Activated T-cell treated with anti-CD3 and anti-CD28 coated beads for 4 hours (primary cell): ENCODE results near the gene AOPEP.
"Not testable (repeated sequence)": the region's sequence is repeated elsewhere in the genome, so short reads cannot be mapped to it uniquely, and the experiment has no call there.

Experiments
- DNase-seq: peaks from one replicate; pipeline ENCODE4 v3.0.0-alpha.2; 2020

AOPEP gene

DNA sequence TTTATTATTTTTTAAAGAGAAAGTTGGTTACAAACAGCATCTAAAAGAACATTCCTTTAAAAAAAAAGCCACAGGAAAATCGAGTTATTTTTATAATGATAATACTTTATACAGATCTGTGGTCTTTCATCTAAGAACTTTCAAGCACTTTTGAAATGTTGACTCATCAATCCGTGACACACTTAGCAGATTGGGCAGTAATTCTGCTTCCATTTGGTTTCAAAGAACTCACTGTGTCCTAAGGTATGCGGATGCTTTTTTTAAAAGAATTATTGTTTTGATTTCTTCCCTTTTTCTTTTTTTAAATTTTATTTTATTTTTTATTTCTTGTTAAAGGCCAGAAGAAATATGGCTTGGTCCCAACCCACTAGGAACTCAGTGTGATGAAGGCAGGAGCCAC, 147.8 kb downstream of the AOPEP start:
- no peak for DNase-seq

DNA sequence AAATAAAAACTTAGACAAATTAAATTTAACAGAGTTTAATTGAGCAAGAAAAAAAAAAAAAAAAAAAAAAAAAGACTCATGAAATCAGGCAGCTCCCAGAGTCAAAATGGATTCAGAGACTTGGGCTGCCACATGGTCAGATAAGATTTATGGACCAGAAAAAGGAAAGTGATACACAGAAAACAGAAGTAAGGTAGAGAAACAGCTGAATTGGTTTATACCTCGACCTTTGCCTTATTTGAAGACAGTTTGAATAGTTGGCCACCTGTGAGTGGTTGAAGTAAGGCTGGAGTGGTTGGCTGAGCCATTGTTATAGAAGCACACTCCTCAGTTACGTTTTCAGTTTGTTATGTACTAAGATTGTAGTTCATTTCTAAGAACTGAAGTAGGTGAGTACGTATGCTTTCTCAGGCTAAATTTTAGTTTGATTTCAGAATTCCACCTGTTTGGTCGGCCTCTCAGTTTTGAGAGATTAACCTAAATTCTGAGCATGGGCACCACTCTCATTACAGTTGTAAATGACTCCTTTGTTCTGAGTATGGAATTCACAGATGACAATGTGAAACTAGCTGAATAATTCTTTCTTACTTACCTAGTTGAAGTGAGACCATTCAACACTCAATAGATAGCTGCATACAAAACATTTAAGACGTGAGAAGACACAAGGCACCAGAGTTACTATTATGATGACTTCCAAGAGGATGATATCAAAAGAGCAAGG, 149.0 kb downstream of the AOPEP start:
- no peak for DNase-seq

DNA sequence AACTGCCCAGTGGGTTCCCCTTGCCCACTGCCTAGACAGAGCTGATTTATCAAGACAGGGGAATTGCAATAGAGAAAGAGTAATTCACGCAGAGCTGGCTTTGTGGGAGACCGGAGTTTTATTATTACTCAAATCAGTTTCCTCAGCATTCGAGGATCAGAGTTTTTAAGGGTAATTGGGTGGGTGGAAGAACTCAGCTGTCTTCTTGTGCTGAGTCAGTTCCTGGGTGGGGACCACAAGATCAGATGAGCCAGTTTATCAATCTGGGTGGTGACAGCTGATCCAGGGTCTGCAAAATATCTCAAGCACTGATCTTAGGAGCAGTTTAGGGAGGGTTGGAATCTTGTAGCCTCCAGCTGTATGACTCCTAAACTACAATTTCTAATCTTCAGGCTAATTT, 152.3 kb downstream of the AOPEP start:
- DNase-seq = not testable (repeated sequence)

DNA sequence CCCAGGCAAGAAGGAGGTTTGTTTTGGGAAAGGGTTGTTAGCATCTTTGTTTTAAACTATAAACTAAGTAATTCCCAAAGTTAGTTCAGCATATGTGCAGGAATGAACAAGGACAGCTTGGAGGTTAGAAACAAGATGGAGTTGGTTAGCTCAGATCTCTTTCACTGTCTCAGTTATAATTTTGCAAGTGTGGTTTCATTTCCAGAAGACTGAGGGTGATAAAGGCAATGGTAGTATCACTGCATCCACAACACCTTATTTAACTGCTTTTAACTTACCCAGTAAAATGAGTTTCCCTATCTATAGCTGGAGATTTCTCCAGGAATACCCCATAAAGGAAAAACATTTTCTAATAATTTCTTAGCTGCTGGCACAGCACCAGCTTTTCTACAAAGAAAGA, 152.7 kb downstream of the AOPEP start:
- no peak for DNase-seq

DNA sequence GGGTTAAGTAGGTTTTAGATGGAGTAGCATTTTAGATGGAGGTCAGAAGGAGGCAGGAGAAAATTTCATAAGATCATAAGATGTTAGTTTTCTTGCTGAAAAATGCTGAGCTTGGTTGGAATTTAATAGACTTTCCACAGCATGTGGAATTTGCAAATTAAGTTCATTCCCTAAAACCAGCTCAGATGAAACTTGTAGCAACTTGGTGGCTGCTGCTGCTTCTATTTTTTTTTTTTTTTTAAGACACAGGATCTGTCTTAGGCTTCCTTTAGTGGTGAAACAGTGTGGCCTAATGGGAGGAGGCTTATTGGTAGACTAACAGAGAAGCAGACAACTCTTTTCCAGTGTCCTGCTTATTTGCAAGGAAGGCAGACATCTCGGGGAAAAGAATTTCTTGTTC, 154.5 kb downstream of the AOPEP start:
- no peak for DNase-seq

DNA sequence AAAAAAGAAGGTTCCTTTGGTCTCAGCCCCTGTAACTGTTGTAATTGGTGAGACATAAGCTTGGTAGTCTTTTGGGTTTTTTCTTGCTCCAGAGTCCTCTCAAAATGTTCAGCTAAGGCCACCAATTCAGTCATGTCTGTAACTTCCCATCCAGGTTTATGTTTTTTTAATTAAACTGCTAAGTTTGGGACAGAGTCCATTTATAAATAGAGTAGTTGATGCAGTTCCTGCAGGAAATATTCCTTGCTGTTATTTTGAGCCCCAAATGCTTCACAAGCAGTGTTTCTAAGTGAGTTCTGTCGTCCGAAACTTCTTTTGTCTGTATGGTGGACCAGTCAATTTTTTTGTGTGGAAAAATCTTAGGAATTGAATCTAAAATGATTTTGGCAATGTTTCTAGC, 155.0 kb downstream of the AOPEP start:
- DNase-seq = no peak

DNA sequence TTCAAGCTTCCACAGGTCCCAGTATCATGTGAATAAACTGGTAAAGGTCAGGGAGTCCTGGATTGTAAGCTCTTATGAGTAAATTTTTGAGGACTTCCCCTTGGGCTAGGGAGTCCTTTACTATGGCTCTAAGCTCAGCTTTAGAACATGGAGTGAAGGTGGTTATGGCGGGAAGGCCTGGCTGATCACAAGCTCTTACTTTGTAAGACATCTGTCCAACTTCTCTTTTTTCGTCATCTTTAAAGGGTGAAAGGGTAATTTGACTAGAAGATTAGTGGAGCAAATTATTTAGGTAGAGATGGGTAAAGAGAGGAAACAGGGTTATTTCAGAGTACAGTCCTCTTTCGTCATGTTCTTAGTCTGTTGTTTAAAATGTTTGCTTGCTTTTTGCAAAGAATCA, 155.4 kb downstream of the AOPEP start:
- no peak for DNase-seq

DNA sequence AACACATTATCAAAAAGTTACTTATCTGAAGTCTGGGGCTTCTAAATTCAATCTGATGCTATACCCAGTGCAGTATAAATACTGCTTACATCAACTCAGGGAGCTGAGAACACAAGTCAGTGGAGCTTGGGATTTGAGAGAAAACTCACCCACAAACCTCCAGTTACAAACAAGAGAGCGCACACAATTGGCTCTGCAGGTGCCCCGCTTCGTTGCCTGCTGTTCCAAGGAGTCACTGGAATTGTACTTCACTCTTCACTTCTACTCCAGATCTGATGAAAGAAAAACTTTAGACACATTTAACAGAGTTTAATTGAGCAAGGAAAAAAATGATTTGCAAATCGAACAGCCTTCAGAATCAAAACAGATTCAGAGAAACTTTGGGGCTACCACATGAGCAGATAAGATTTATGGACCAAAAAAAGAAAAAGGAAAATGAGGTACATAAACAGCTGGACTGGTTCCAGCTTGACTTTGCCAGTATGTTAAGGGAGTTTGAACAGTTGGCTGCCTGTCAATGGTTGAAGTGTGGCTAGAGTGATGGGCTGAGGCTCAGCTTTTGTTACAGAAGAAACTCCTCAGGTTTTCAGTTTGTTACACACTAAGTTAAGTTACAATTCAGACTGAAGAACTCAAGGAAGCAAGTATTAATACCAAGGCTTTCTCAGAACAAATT, 156.6 kb downstream of the AOPEP start:
- no peak for DNase-seq

DNA sequence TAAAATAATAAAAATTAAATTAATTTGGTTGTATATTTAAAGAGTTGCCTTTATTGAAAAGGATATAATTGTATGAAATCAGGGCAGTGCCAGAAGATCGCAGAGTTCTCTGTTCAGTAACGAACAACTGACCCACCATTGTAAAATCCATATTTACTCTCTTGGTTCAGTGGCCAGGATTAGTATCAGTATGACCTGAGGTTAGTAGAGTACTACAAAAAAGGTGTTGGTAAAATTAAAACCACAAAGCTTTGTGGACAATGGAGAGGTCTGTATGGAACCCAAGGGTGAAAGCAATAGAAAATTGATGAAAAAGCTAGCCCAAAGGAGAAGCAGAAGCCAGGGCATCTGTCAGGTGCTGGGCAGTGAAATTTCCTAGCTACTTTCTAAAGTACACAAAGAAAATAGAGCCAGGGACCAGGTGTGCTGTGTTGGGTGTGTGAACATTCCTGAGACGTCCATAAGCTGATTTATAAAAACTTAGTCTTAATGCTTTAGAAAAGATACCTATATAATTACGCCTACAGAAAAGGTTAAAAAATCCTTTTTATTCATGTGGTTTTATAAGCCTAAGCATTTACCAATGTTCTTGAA, 159.5 kb downstream of the AOPEP start:
- no peak for DNase-seq

DNA sequence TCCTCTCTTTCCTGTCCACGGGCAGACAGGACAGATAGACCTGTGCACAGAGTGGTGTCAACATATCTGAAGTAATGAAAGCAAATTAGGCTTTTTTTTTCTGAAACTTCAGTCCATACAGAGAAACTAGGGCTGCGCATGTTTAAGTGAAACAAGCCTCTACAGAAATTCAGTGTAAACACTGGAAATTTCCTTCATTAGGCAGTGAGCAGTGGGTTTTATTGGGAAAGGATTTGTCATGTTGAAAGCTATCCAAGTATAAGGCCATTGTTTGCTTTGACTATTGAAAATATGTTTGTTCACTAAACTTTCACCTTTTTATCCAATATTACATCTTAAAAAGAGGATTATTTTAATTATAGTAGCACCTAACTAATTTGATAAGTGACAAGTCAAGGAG, 161.2 kb downstream of the AOPEP start:
- no peak for DNase-seq

DNA sequence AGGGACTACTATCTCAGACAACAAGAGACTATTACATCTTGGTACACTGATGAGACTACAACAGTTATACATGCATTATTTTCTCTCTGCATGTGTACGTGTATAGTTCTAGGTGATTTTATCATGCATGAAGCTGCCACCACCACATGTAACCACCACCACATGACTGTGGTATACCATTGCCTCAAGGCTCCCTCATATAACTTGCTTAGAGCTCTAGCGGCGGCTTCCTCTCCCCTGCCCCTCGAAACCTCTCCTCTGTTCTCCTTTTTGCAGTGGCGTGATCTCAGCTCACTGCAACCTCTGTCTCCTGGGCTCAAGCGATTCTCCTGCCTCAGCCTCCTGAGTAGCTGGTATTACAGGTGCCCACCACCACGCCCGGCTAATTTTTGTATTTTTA, 162.3 kb downstream of the AOPEP start:
- no peak for DNase-seq

DNA sequence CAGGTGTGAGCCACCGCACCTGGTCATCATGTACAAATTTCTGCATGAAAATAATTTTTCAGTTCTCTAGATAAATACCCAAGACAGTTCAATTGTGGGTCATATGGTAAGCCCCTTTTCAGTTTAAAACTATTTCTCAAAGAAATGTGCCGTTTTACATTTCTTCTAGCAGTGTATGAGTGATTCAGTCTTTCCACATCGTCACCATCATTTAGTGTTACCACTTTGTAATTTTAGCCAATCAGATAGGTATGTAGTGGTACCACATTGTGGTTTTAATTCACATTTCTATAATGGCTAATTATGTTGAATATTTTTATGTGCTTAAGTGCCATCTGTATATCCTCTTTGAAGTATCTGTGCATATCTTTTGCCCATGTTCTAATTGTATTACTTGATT, 163.1 kb downstream of the AOPEP start:
- DNase-seq = no peak

DNA sequence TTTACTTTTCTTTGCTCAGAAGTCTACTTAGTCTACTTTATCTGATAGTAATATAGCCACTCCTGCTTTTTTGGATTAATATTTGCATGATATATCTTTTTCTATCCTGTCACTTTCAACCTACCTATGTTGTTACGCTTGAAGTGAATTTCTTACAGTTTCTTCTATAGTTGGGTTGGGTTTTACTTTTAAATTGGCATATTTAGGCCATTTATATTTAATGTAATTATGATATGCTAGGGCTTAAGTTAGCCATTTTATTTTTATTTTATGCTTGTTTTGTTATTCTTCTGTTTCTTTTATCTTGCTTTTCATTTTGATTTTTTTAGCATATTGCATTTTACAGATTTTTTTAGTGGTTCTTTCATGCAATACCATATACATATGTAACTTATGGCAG, 164.7 kb downstream of the AOPEP start:
- no peak for DNase-seq

DNA sequence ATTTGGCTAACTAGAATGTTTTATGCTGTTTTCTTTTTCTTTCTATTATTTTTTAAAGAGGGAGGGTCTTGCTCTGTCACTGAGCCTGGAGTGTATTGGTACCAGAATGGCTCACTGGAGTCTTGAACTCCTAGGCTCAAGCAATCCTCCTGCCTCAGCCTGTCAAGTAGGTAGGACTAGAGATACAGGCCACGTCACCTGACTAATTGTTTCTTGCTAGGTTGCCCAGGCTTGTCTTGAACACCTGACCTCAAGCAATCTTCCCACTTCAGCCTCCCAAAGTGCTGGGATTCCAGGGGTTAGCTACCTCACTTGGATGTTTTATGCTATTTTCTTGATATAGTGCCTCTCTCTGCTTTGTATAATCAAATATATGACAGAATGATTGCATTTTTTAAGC, 166.2 kb downstream of the AOPEP start:
- no peak for DNase-seq

DNA sequence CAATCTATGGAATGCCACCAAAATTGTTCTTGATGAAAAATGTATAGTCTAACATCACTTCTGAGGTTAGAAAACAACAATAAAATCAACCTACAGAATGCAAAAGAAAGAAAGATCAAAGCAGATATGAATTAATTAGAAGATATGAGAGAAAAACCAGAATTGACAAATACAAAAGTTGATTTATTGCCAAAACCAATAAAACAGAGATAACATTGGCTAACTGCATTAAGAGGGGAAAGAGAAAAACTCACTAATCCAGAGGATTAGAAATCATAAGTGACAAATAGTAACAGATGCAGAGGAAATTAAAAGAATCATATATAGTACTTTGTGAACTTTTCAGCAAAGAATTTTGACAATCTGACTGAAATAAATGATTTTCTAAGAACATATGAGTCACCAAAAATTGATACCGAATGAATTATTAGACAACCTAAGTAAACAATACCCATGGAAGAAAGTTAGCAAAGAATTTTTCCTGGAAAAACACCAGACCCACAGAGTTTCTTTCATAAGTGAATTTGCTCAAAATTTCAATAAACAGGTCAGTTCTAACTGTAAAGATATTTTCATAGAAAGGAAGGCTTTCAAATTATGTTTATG, 167.7 kb downstream of the AOPEP start:
- DNase-seq = no peak

DNA sequence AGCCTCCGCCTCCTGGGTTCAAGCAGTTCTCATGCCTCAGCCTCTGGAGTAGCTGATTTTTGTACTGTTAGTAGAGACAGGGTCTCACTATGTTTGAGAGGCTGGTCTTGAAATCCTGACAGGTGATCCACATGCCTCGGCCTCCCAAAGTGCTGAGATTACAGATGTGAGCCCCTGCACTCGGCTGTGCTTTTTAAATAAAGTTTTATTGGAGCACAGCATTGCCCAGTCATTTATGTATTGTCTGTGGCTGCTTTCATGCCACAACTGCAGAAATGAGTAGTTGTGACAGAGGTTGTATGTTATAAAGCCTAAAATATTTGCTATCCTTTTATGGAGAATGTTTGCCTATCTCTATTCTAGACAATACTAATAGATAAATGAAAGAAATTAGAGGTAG, 169.2 kb downstream of the AOPEP start:
- no peak for DNase-seq

DNA sequence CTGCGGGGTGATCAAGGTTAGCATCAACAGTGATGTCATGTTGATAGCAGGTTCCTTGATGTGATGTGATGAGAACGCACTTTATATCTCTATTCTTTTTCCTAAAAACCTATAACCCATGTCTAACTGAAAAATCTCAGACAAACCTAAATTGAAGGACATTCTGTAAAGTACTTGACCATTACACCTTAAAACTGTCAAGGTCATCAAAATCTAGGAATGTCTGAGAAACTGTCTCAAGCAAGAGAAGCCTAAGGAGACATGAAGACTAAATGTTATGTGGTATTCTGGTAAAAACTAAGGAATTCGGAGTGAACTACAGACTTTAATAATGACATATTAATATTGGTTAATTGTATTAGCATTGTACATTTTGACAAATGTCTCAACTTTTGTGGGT, 170.0 kb downstream of the AOPEP start:
- no peak for DNase-seq

DNA sequence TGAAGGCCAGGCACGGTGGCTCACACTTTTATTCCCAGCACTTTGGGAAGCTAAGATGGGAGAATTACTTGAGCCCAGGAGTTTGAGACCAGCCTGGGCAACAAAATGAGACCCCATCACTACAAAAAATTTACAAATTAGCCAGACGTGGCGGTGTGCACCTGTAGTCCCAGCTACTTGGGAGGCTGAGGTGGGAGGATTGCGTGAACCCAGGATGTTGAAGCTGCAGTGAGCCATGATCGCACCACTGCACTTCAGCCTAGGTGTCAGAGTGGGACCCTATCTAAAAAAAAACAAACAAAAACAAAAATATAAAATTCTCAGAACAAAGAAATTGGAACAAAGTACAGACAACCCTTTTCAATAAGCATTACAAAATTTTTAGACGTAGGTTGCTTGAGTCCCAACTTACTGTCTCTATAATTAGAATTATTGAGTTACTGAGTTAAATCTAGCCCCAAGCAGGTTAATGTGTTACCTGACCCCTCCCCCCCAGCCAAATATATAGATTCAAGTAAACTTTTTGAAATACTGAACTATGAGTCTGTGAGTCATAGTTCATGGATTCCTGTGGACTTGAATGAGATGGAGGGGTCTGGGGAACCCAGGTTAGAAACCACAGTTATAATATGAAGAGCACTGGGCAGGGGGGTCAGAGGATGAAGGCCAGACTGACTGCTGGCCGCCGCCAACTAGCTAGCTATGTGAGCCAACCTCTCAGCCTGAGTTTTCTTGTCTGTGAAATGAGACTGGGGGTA, 173.1 kb downstream of the AOPEP start:
- DNase-seq = no peak

DNA sequence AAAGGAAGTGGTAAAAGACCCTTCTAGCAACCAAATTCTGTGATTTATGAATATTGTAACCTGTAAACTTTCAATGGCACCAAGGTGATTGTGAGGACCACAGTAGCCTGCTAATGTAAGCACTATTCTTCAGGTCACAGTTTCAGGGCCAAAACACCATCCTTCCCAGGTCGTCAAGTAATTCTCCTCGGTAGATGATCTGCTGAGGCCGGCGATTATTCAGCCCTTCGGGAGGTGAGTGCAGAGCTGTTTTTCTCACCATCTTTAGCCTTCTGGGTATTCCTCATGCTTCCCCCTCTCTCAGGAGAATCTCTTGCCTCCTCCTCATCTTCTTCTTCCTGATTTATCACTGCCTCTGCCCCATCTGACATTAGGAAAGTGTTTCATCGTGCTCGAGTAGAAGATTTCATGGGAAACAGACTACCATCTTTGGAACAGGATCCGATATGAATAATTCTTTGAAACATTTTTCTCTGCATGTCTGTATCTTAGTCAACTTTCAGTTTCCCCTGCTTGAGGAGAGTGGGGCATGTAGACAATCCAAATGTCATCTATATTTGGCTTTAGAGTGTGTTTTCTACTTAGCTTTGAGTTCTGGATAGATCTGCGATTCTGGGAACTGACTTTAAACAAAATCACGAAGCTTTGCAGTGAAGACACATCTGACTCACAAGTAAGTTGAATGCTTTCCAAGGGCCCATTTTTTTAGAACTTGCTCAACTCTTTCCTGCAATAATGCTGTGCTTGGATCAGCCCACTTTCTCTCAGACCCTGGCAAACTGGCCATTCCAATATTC, 173.9 kb downstream of the AOPEP start:
- no peak for DNase-seq

DNA sequence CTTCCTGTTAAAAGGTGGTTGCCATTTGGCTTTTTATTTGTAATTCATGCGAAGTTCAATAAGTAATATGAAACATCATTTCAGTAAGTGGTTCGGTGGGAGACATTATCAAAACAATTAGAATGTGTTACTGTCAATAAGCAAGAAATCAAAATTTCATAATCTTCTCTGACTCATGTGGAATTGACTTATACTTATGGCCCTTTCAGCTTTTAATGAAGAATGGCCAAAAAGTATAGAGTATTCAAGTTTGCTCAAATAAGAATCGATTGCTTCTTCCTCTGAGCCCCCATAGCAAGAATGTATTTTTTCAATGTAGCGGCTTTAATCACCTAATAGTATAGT, 174.5 kb downstream of the AOPEP start:
- DNase-seq = no peak

DNA sequence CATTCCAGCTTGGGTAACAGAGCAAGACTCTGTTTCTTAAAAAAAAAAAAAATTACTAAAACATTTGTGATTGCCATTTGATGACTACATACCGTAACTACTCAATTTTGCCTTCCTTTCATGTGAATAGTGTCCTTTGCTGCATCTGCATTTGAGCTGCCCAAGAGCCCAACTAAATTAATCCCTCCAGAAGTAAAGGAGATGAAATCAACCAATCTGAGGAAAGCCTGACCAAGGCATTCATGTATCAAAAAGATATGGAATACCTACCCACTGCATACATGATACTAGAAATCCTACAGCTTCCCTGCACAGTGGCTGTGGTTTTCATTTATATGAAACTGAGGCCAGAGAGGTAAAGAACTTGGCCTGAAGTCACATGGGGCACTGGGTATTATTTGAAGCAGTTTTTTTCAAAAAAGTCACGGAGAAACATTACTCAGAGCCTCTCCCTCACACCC, 177.5 kb downstream of the AOPEP start:
- DNase-seq = no peak

DNA sequence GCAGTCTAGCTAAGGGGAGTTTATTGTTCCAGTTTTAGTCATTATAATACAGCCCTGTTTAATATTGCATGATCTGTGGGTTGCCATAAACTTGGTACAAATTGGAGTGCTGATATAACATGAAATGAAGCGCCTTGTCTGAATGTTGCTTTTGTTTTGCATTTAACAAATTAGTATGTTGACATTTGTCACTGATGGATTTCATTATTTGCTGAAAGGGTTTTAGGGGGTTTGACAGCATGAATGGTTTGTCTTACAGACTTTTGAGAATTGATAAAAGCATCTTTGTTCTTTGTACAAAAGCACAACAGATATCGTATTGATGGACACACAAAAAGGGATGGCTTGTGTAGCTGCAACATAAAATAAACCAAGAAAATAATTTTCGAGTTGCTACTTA, 178.3 kb downstream of the AOPEP start:
- no peak for DNase-seq

DNA sequence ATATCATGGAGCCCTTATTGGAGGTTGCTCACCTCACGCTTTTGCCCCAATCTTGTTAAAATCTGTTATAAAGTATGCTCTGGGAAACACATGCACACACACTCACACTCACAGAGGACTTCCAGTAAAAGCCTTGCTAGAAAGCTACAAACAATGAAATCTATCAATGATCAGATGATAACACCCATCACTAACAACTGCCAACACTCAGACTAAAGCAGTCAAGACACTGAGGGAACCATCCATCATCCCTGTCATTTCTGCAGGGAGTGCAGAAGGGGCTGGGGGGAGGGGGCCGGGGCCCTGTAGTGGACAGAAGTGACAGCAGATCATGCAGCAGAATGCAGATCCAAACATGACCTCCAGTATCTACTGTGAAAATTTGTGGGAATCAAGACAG, 179.1 kb downstream of the AOPEP start:
- no peak for DNase-seq
